ENCODE measurements around the gene NPAS3. TPM values are rescaled to one million over a fixed set of nuclear protein-coding genes. Genes with fewer than 3 reads are reported as not detected.

Gene NPAS3
- total RNA-seq, 4 donors from 2014 or later: 0.51 to 15.2 (median 6.6) TPM

GRCh38 chr14:33541171-33541570 lies 602.5 kb downstream of the NPAS3 start:
- intact Hi-C loops (cut with DNase I; ENCODE audit: low total_unique reads): no loop called here
- no peak overlapping the region for H3K4me3 ChIP-seq
- H3K27me3 ChIP-seq: no peaks in the 10 kb centered on the region
- H3K4me1 ChIP-seq: no peaks in the 10 kb centered on the region
- no peak for TF ChIP-seq POLR2A (IDR thresholded peaks at IDR 0.05)
- no peak for TF ChIP-seq CTCF (IDR thresholded peaks at IDR 0.05)
- H3K27ac ChIP-seq: no peak overlapping the region
- no peak for DNase-seq
- no peaks in the 10 kb centered on the region for H3K9me3 ChIP-seq
- no peaks in the 10 kb centered on the region for H3K36me3 ChIP-seq

GRCh38 chr14:33542338-33543287 lies 603.9 kb downstream of the NPAS3 start:
- no peaks in the 10 kb centered on the region for H3K36me3 ChIP-seq
- no peak for DNase-seq
- intact Hi-C loops (cut with DNase I; ENCODE audit: low total_unique reads): no loop called here
- H3K27ac ChIP-seq: no peak overlapping the region
- TF ChIP-seq CTCF (IDR thresholded peaks at IDR 0.05) (no peak), POLR2A (IDR thresholded peaks at IDR 0.05) (no peak)
- H3K4me1 ChIP-seq: no peaks in the 10 kb centered on the region
- H3K9me3 ChIP-seq: no peaks in the 10 kb centered on the region
- H3K27me3 ChIP-seq: no peaks in the 10 kb centered on the region
- no peak overlapping the region for H3K4me3 ChIP-seq

GRCh38 chr14:33545696-33546095 lies 607.0 kb downstream of the NPAS3 start:
- Histone ChIP-seq H3K27ac (no peak overlapping the region), H3K27me3 (no peaks in the 10 kb centered on the region), H3K4me3 (no peak overlapping the region), H3K4me1 (no peaks in the 10 kb centered on the region), H3K36me3 (no peaks in the 10 kb centered on the region), H3K9me3 (no peaks in the 10 kb centered on the region)
- intact Hi-C loops (cut with DNase I; ENCODE audit: low total_unique reads): no loop called here
- no peak for DNase-seq
- TF ChIP-seq POLR2A (IDR thresholded peaks at IDR 0.05): no peak
- no peak for TF ChIP-seq CTCF (IDR thresholded peaks at IDR 0.05)

GRCh38 chr14:33548606-33549005 lies 609.9 kb downstream of the NPAS3 start:
- Histone ChIP-seq H3K27ac (no peak overlapping the region), H3K27me3 (no peaks in the 10 kb centered on the region), H3K4me1 (no peaks in the 10 kb centered on the region), H3K4me3 (no peak overlapping the region), H3K36me3 (no peaks in the 10 kb centered on the region), H3K9me3 (no peaks in the 10 kb centered on the region)
- no peak for DNase-seq
- intact Hi-C loops (cut with DNase I; ENCODE audit: low total_unique reads): no loop called here
- TF ChIP-seq POLR2A (IDR thresholded peaks at IDR 0.05) (no peak), CTCF (IDR thresholded peaks at IDR 0.05) (no peak)

- Histone ChIP-seq H3K4me3 (no peak overlapping the region), H3K4me1 (no peaks in the 10 kb centered on the region), H3K9me3 (no peaks in the 10 kb centered on the region), H3K27me3 (no peaks in the 10 kb centered on the region), H3K36me3 (no peaks in the 10 kb centered on the region), H3K27ac (no peak overlapping the region)
- intact Hi-C loops (cut with DNase I; ENCODE audit: low total_unique reads): no loop called here
- TF ChIP-seq POLR2A (IDR thresholded peaks at IDR 0.05): no peak
- DNase-seq: no peak
These were observed 613.3 kb downstream of the NPAS3 start for GRCh38 chr14:33551963-33552362.

All from uterus (tissue), 4 donors.